ENCODE data around the gene TRIM31. TPM values are rescaled to one million over a fixed set of nuclear protein-coding genes. Genes with fewer than 3 reads are reported as not detected.
A peak's percentile ranks its signal among the peaks of the same experiment; 100 is the strongest.

TRIM31 gene
- total and polyA plus RNA-seq, 10 of the 15 experiments (the other 5 are each of a cell fraction or from before 2014, with no cell fraction given): 0.09 to 20.5 (median 0.31) TPM; not detected in 3

GRCh38 chr6:30067460-30068139, 45.3 kb downstream of the TRIM31 start:
- ChIA-PET RAD21 (ENCODE audit: unreplicated experiment) (interaction anchor here (1.3 to 3.2 kb wide), 3 partner anchors 29 to 63 kb away, joined by 3 to 18 read pairs (median 14); no protein-coding TSS in a partner anchor), POLR2A (interaction anchor here (0.8 to 1.6 kb wide), 2 partner anchors 10 to 34 kb away, joined by 3 read pairs; no protein-coding TSS in a partner anchor), CTCF (interaction anchor here (0.9 to 3.2 kb wide), 2 partner anchors 34 to 36 kb away, joined by 4 to 19 read pairs; no protein-coding TSS in a partner anchor), SMC1A (ENCODE audit: uncharacterized antibody, unreplicated experiment) (interaction anchor here (1.1 to 2.4 kb wide), 5 partner anchors 29 to 100 kb away, joined by 3 to 15 read pairs (median 5); no protein-coding TSS in a partner anchor)
- no peaks in the 10 kb centered on the region for H3K4me1 ChIP-seq (ENCODE audit: control insufficient read depth, insufficient read depth, low read length)
- H3K4me3 ChIP-seq: peak overlapping the region; percentile 84
- ATAC-seq: no peak
- H3K79me2 ChIP-seq (ENCODE audit: control insufficient read depth, insufficient read depth, low read length): peaks cover 14% of the 10 kb centered on the region
- no peak for FAIRE-seq
- peak overlapping the region; percentile 41 for H3K9ac ChIP-seq (ENCODE audit: control insufficient read depth, insufficient read depth, low read length)
- no peaks in the 10 kb centered on the region for H3K36me3 ChIP-seq (ENCODE audit: control insufficient read depth in 2 of 2, insufficient read depth in 2 of 2, low read length in 1 of 2)
- peak overlapping the region; percentile 87 for H2AFZ ChIP-seq (ENCODE audit: control insufficient read depth, low read depth, low read length)
- H3K27ac ChIP-seq (ENCODE audit: control insufficient read depth, insufficient read depth): peak overlapping the region; percentile 88
- TF ChIP-seq NFYB (IDR thresholded peaks at IDR 0.05; ENCODE audit: insufficient read depth, low read depth, low read length) (no peak), YBX1 (IDR thresholded peaks at IDR 0.05) (0 out of 2 replicates have a peak, but pooled peaks have one; percentile 38), MLLT1 (IDR thresholded peaks at IDR 0.05) (0 out of 2 replicates have a peak, but pooled peaks have one; percentile 21), RAD51 (IDR thresholded peaks at IDR 0.05) (no peak), IRF5 (IDR thresholded peaks at IDR 0.05; ENCODE audit: borderline replicate concordance) (peak; percentile 41; the same call in 1 of the 2 replicates), GATAD2B (conservative IDR thresholded peaks at IDR 0.05; ENCODE audit: low read depth) (no peak), NKRF (conservative IDR thresholded peaks at IDR 0.05) (no peak), MTA2 (IDR thresholded peaks at IDR 0.05; ENCODE audit: low read depth) (no peak), BMI1 (IDR thresholded peaks at IDR 0.05; ENCODE audit: borderline replicate concordance) (peak; percentile 98), MEF2B (IDR thresholded peaks at IDR 0.05; ENCODE audit: partially characterized antibody, poor library complexity, severe bottlenecking) (peak; percentile 26), HDGF (IDR thresholded peaks at IDR 0.05) (peak; percentile 75), CBX5 (IDR thresholded peaks at IDR 0.05; ENCODE audit: low read depth) (no peak), SREBF2 (IDR thresholded peaks at IDR 0.05; ENCODE audit: low read length) (no peak), NFIC (IDR thresholded peaks at IDR 0.05; ENCODE audit: low read depth, low read length) (no peak), MXI1 (IDR thresholded peaks at IDR 0.05; ENCODE audit: low read depth, low read length) (no peak)
- BruUV-seq (replicated peaks): TSS peak; percentile 46
- peak overlapping the region; percentile 68 for H3K4me2 ChIP-seq (ENCODE audit: control insufficient read depth, insufficient read depth)
- DNase-seq (ENCODE audit: low read depth, low spot score): no peak
- H3K27me3 ChIP-seq (replicated peaks in 1 of 2; ENCODE audit: control insufficient read depth in 2 of 2, insufficient read depth in 2 of 2, low read length in 1 of 2): peaks cover 0 to 3% of the 10 kb centered on the region in 2 experiments; a peak in 2 of 4 replicates
- in situ Hi-C loops (cut with MboI) (no loop called here), intact Hi-C loops (cut with micrococcal nuclease; ENCODE audit: unreplicated experiment) (no loop called here)
- H4K20me1 ChIP-seq (ENCODE audit: control insufficient read depth, insufficient read depth): no peaks in the 10 kb centered on the region
- no peaks in the 10 kb centered on the region for H3K9me3 ChIP-seq (replicated peaks; ENCODE audit: control insufficient read depth, insufficient read depth, low read length)
- WGBS (ENCODE audit: insufficient coverage, insufficient replicate concordance, low lambda C conversion rate, missing lambda C conversion rate): 0% methylated on average over 8 of the region's 8 CpGs

Data from GM12878 (cell line).